WTC11 (cell line): ENCODE measurements around the gene IQCB1. TPM values are rescaled to one million over a fixed set of nuclear protein-coding genes. Genes with fewer than 3 reads are reported as not detected.

Experiments
- ATF1 ChIP-seq: sonication (generic); formaldehyde crosslinking; IDR thresholded peaks from 2 replicates; pipeline ENCODE4 v1.8.1; 2023; ENCODE audit warnings: mild to moderate bottlenecking, moderate library complexity, missing genetic modification reagents
- ETV6 ChIP-seq: sonication (generic); formaldehyde crosslinking; IDR thresholded peaks from 2 replicates; pipeline ENCODE4 v1.8.1; 2022; ENCODE audit warnings: mild to moderate bottlenecking, missing genetic modification reagents
- GABPB1 ChIP-seq: sonication (generic); formaldehyde crosslinking; IDR thresholded peaks from 2 replicates; pipeline ENCODE4 v1.8.1; 2023; ENCODE audit warnings: mild to moderate bottlenecking, missing genetic modification reagents
- GTF2I ChIP-seq: fragments of 250-450 bp; sonication (Bioruptor Pico); conservative IDR thresholded peaks from 2 replicates; pipeline ENCODE4 v1.4.0; 2021; ENCODE audit warnings: mild to moderate bottlenecking
- HMGXB4 ChIP-seq: sonication (generic); formaldehyde crosslinking; IDR thresholded peaks from 2 replicates; pipeline ENCODE4 v1.8.1; 2023; ENCODE audit warnings: mild to moderate bottlenecking, moderate library complexity, missing genetic modification reagents
- JUN ChIP-seq: sonication (generic); formaldehyde crosslinking; IDR thresholded peaks from 2 replicates; pipeline ENCODE4 v1.8.0; 2023; ENCODE audit warnings: mild to moderate bottlenecking, missing genetic modification reagents
- MYBL2 ChIP-seq: sonication (generic); formaldehyde crosslinking; IDR thresholded peaks from 2 replicates; pipeline ENCODE4 v1.8.1; 2023; ENCODE audit warnings: mild to moderate bottlenecking, moderate library complexity, missing genetic modification reagents
- OVOL2 ChIP-seq: fragments of 250-450 bp; sonication (Bioruptor Pico); IDR thresholded peaks from 2 replicates; pipeline ENCODE4 v1.9.0; 2021; ENCODE audit warnings: mild to moderate bottlenecking, borderline replicate concordance
- PRDM15 ChIP-seq: sonication (generic); formaldehyde crosslinking; IDR thresholded peaks from 2 replicates; pipeline ENCODE4 v1.8.0; 2022; ENCODE audit warnings: missing genetic modification reagents
- RELA ChIP-seq: sonication (generic); formaldehyde crosslinking; IDR thresholded peaks from 2 replicates; pipeline ENCODE4 v1.8.1; 2022; ENCODE audit warnings: missing genetic modification reagents, mild to moderate bottlenecking, borderline replicate concordance
- RORB ChIP-seq: fragments of 250-450 bp; sonication (Bioruptor Pico); IDR thresholded peaks from 2 replicates; pipeline ENCODE4 v1.9.0; 2021; ENCODE audit warnings: mild to moderate bottlenecking
- SMAD3 ChIP-seq: sonication (generic); formaldehyde crosslinking; IDR thresholded peaks from 2 replicates; pipeline ENCODE4 v1.8.0; 2022; ENCODE audit warnings: missing genetic modification reagents, mild to moderate bottlenecking, borderline replicate concordance
- TEAD1 ChIP-seq: sonication (generic); formaldehyde crosslinking; IDR thresholded peaks from 2 replicates; pipeline ENCODE4 v1.8.0; 2022; ENCODE audit warnings: mild to moderate bottlenecking, missing genetic modification reagents
- ZNF263 ChIP-seq: sonication (generic); formaldehyde crosslinking; IDR thresholded peaks from 2 replicates; pipeline ENCODE4 v1.8.1; 2022; ENCODE audit warnings: low read depth, mild to moderate bottlenecking, moderate library complexity, missing genetic modification reagents
- ZNF317 ChIP-seq: sonication (generic); formaldehyde crosslinking; IDR thresholded peaks from 2 replicates; pipeline ENCODE4 v1.8.1; 2023; ENCODE audit warnings: low read depth, mild to moderate bottlenecking, moderate library complexity, missing genetic modification reagents, borderline replicate concordance
- ZNF396 ChIP-seq: fragments of 250-450 bp; sonication (Bioruptor Pico); IDR thresholded peaks from 2 replicates; pipeline ENCODE4 v1.8.0; 2021; ENCODE audit warnings: mild to moderate bottlenecking, moderate library complexity, borderline replicate concordance
- ZNF532 ChIP-seq: fragments of 250-450 bp; sonication (Bioruptor Pico); IDR thresholded peaks from 2 replicates; pipeline ENCODE4 v1.9.0; 2021; ENCODE audit warnings: mild to moderate bottlenecking, borderline replicate concordance
- ZNF671 ChIP-seq: fragments of 250-450 bp; sonication (Bioruptor Pico); IDR thresholded peaks from 2 replicates; pipeline ENCODE4 v1.8.0; 2021; ENCODE audit warnings: mild to moderate bottlenecking
- total RNA-seq: library from RNA; stranded (reverse); gene quantifications from 3 replicates; pipeline ENCODE4 v1.2.3, GENCODE V29; 2021
- TF ChIP-seq, protein P1 (sequence below): sonication (generic); formaldehyde crosslinking; IDR thresholded peaks from 2 replicates; pipeline ENCODE4 v1.8.0; 2022; ENCODE audit warnings: mild to moderate bottlenecking, missing genetic modification reagents
- TF ChIP-seq, protein P2 (sequence below): fragments of 250-450 bp; sonication (Bioruptor Pico); IDR thresholded peaks from 2 replicates; pipeline ENCODE4 v1.8.0; 2021; ENCODE audit warnings: mild to moderate bottlenecking
- TF ChIP-seq, protein P3 (sequence below): fragments of 200-600 bp; IDR thresholded peaks from 2 replicates; pipeline ENCODE4 v1.8.0; 2022; ENCODE audit warnings: antibody characterized with exemption
- TF ChIP-seq, protein P4 (sequence below): sonication (generic); formaldehyde crosslinking; IDR thresholded peaks from 2 replicates; pipeline ENCODE4 v1.8.0; 2022; ENCODE audit warnings: mild to moderate bottlenecking, missing genetic modification reagents

Gene IQCB1
- total RNA-seq, 1 experiment from 2014 or later, result 30.2 TPM

- TF ChIP-seq, protein P1, sequence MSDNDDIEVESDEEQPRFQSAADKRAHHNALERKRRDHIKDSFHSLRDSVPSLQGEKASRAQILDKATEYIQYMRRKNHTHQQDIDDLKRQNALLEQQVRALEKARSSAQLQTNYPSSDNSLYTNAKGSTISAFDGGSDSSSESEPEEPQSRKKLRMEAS (CRISPR knock-in tag), result no peak; the same call in 1 of the 2 replicates
- no peak for TF ChIP-seq ZNF317 (CRISPR knock-in tag)
- TF ChIP-seq HMGXB4 (CRISPR knock-in tag), result no peak
- no peak for TF ChIP-seq JUN (CRISPR knock-in tag)
- TF ChIP-seq ZNF396, result no peak
- TF ChIP-seq SMAD3 (CRISPR knock-in tag), result 0 out of 2 replicates have a peak, but pooled peaks have one; percentile 47
- TF ChIP-seq OVOL2 (CRISPR knock-in tag), result no peak; the same call in 1 of the 2 replicates
- TF ChIP-seq ZNF263 (CRISPR knock-in tag), result no peak
- TF ChIP-seq ZNF532, result no peak
- 0 out of 2 replicates have a peak, but pooled peaks have one; percentile 14 for TF ChIP-seq TEAD1
- TF ChIP-seq ETV6, result peak; percentile 47; the same call in 1 of the 2 replicates
- no peak for TF ChIP-seq ATF1
- TF ChIP-seq ZNF671 (CRISPR knock-in tag), result no peak
- TF ChIP-seq RORB, result no peak
- TF ChIP-seq, protein P2, sequence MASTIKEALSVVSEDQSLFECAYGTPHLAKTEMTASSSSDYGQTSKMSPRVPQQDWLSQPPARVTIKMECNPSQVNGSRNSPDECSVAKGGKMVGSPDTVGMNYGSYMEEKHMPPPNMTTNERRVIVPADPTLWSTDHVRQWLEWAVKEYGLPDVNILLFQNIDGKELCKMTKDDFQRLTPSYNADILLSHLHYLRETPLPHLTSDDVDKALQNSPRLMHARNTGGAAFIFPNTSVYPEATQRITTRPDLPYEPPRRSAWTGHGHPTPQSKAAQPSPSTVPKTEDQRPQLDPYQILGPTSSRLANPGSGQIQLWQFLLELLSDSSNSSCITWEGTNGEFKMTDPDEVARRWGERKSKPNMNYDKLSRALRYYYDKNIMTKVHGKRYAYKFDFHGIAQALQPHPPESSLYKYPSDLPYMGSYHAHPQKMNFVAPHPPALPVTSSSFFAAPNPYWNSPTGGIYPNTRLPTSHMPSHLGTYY (CRISPR knock-in tag), result no peak
- TF ChIP-seq, protein P3, sequence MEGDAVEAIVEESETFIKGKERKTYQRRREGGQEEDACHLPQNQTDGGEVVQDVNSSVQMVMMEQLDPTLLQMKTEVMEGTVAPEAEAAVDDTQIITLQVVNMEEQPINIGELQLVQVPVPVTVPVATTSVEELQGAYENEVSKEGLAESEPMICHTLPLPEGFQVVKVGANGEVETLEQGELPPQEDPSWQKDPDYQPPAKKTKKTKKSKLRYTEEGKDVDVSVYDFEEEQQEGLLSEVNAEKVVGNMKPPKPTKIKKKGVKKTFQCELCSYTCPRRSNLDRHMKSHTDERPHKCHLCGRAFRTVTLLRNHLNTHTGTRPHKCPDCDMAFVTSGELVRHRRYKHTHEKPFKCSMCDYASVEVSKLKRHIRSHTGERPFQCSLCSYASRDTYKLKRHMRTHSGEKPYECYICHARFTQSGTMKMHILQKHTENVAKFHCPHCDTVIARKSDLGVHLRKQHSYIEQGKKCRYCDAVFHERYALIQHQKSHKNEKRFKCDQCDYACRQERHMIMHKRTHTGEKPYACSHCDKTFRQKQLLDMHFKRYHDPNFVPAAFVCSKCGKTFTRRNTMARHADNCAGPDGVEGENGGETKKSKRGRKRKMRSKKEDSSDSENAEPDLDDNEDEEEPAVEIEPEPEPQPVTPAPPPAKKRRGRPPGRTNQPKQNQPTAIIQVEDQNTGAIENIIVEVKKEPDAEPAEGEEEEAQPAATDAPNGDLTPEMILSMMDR, result no peak
- TF ChIP-seq PRDM15 (CRISPR knock-in tag), result 0 out of 2 replicates have a peak, but pooled peaks have one; percentile 26
- no peak for TF ChIP-seq MYBL2 (CRISPR knock-in tag)
- TF ChIP-seq GTF2I (CRISPR knock-in tag), result no peak
- TF ChIP-seq, protein P4, sequence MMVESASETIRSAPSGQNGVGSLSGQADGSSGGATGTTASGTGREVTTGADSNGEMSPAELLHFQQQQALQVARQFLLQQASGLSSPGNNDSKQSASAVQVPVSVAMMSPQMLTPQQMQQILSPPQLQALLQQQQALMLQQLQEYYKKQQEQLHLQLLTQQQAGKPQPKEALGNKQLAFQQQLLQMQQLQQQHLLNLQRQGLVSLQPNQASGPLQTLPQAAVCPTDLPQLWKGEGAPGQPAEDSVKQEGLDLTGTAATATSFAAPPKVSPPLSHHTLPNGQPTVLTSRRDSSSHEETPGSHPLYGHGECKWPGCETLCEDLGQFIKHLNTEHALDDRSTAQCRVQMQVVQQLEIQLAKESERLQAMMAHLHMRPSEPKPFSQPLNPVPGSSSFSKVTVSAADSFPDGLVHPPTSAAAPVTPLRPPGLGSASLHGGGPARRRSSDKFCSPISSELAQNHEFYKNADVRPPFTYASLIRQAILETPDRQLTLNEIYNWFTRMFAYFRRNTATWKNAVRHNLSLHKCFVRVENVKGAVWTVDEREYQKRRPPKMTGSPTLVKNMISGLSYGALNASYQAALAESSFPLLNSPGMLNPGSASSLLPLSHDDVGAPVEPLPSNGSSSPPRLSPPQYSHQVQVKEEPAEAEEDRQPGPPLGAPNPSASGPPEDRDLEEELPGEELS (CRISPR knock-in tag), result 0 out of 2 replicates have a peak, but pooled peaks have one; percentile 31
- TF ChIP-seq RELA (CRISPR knock-in tag), result no peak
- 0 out of 2 replicates have a peak, but pooled peaks have one; percentile 15 for TF ChIP-seq GABPB1 (CRISPR knock-in tag)
These were observed 85.4 kb downstream of the IQCB1 start, which contains the start of gene GOLGB1 (continued) for GRCh38 chr3:121749276-121750086.
